ENCODE measurements around the gene BMPR1B. TPM values are rescaled to one million over a fixed set of nuclear protein-coding genes. Genes with fewer than 3 reads are reported as not detected.
A peak's percentile ranks its signal among the peaks of the same experiment; 100 is the strongest.

Gene BMPR1B
- total RNA-seq, 1 donor from 2014 or later = 23.6 TPM

GRCh38 chr4:95193391-95194224, 435.9 kb downstream of the BMPR1B start:
- DNase-seq = peak; percentile 31

- no peak for DNase-seq
These were observed 439.6 kb downstream of the BMPR1B start for GRCh38 chr4:95197353-95197752.

- no peak for DNase-seq
These were observed 441.2 kb downstream of the BMPR1B start for GRCh38 chr4:95198961-95199360.

- no peak for DNase-seq
These were observed 446.6 kb downstream of the BMPR1B start for GRCh38 chr4:95204267-95204844.

- DNase-seq = peak; percentile 16
These were observed 447.1 kb downstream of the BMPR1B start for GRCh38 chr4:95204873-95205272.
